Stimulated activated CD4-positive, alpha-beta T cell treated with anti-CD3 and anti-CD28 coated beads, TNF-alpha, amount 100 ng/mL, for 24 hours (primary cell): ENCODE data around the gene IFNA21.
"Not testable (repeated sequence)": the region's sequence is repeated elsewhere in the genome, so short reads cannot be mapped to it uniquely, and the experiment has no call there.

Experiments used
- DNase-seq, 3 experiments: peaks; one replicate each; pipeline ENCODE4 v3.0.0-alpha.2; 2020; ENCODE audit warnings: low read depth in 3 of 3

The IFNA21 gene

DNA sequence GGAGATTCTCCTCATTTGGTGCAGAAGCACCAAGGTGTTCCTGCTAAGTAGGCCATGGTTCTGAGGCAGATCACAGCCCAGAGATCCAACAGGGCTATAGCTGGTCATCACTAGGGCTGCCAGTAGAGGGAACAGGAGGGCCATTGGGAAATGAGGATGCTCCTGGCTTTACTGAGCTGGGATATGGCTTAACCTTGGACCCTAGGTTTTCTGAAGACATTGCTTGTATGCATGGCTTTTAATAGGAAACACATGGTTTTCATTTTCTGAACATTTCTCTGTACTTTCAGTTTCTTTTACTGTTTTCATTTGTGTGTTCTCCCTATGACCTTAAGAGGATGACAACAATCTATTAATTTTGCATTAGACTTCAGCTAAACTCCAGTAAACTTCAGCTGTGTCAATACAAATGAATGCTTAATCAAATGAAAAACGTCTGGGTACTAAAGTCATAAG, 25.0 kb downstream of the IFNA21 start, which contains the start of gene IFNW1:
IFNW1 (minus strand) TSS at position 406 of the 456 bp plus-strand sequence; CDS start at position 144, 262 bp downstream.
- no peak for DNase-seq

DNA sequence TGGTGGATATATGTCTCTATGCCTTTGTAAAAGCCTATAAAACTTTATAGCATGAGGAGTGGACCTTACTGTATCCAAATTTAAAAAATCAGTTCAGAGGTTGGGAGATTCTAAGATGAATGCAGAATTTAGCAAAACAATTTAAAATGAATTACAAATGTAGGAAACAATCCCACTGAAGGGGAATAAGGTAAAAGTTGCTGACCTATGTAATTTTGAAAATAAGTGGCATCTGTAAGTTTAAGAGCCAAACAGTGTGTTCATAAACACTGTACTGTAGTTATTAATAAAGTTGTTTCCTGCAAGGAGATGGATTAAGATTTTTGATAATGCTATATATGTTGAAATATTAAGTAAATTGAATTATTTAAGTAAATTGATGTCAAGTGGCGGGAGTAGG, 29.4 kb downstream of the IFNA21 start:
- DNase-seq = no peak

DNA sequence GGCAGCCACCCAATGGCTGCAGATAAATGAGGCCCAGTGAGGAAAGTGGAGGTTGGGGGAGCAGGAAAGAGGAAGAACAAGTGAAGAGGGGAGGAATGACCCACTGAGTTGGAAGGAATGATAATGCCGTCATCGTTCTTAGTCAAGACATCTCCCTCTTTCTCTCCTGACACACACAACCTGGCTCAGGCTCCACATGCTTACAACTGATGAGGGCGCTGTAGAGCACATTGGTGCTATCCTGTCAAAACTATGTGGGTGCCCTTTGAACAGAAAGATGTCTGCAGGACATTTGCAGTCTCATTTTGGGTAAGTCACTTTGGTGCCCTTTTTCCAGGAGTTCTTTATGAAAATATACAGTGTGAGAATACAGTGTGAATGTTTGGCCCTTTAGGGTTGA, 30.7 kb downstream of the IFNA21 start:
- DNase-seq = no peak

DNA sequence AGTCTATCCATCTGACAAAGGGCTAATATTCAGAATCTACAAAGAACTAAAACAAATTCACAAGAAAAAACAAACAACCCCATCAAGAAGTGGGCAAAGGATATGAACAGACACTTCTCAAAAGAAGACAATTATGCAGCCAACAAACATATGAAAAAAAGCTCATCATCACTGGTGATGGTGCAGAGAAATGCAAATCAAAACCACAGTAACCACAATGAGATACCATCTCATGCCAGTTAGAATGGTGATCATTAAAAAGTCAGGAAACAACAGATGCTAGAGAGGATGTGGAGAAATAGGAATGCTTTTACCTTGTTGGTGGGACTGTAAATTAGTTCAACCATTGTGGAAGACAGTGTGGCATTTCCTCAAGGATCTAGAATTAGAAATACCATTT, 38.3 kb downstream of the IFNA21 start:
- not testable (repeated sequence) for DNase-seq

DNA sequence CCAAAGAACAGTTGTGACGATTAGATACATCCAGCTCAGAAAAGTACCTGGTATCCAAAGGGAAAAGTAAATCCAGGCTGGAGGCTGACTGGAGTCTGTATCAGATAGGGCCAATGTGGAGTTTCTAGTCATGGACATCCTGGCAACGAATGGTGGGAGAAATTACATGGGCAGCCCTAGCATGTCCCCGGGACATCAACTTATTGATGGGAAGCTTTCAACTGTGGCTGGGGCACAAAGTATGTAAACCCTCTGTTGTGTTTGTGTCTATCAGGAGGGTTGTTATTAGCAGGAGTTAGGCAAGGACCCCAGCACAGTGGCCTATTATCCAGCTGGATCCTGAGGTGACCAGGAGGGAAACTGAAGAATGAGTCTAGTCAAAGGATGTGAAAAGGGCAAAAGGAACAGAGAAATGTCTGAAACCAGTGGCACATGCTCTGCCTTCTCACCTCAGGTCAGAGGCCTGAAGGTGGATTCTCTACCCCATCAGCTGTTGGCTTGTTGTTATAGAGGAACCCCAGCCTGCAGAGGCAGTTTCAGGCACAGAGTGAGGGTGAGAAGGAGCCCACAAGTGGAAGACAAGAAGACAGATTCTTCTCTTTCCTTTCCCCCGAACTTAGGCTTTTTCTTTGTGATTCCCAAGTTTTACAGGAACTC, 44.7 kb downstream of the IFNA21 start:
- no peak for DNase-seq

DNA sequence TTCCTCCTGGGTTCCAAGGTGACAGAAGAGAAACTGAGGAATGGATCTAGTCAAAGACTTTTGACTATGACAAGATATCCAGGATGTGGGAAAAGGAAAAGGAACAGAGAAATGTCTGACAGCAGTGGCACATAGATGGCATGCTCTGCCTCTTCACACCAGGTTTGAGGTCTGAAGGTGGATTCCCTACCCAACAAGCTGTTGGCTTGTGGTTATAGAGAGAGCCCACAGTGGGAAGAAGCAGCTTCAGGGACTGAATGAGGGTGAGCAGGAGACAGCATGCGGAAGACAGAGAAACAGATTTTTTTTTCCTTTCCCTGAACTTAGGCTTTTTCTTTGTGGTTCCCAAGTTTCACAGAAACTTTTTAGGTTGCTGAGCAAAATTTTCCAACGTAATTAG, 45.4 kb downstream of the IFNA21 start:
- no peak for DNase-seq

DNA sequence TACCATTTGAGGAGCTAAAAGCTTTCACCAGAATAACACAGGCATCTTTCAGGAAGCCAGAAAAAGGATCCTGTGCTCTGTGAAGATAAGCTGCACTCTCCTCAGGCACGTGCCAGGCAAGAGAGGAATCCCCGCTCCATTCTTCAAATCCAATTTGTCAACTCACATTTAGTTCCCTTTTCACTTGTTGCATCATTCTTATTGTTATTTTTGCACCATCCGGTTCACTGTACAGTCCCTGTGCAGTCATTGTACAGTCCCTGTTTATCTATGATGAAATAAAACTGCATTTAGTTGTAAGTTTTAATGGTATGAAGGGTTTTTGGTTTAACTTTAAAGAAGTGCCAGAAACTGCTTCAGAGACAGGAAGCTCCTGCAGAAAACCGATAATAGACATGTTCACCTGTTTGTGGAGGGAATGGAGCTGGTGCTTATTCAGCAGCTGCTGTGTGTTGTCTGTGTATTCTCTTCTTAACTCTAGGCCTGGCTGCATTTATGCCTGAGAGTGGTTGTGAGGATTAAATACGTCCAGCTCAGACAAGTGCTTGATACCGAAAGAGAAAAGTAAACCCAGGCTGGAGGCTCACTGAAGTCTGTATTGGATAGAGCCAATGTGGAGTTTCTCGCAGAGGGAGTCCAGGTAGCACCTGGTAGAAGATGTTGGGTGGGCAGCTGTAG, 47.2 kb downstream of the IFNA21 start:
- DNase-seq = no peak
